ENCODE results near the gene ACKR1.
A peak's percentile ranks its signal among the peaks of the same experiment; 100 is the strongest.

The ACKR1 gene

DNA sequence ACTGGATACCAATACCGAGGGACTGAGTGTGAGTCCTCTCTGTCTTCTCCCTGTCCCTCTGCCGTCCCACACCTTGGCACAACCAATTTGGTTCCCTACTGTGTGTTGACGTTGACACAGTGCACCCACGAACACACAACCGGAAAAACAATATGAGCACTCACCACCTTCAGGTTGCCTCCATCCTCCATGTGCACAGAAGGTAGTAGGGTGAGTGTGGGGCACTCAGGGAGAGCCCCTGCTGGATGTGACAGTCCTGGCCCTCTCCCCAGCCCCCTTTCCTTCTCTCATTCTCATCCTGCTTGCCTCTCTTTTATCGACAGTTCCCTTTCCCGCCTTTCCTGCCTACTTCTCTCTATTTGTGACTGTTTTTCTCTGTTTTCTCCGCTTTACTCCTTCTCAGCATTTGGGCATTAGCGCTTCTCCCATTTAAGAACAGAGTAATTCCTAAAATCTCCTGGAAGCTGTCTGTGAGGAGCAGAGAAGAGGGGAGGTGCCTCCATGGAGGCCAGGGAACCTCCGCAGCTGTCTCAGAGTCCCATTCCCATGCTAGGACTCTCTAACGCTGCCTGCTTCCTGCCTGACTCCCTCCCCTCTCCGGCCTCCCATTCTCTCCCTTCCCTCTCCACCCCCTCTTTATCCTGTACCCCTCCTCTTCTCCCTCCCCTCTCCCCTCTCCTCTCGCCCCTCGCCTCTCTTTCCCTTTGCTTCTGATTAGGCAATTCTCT is 16.9 kb upstream of the ACKR1 start:
- no peak for DNase-seq

GRCh38 chr1:159188375-159188788 is 16.3 kb upstream of the ACKR1 start:
- peak; percentile 86 for DNase-seq

DNA sequence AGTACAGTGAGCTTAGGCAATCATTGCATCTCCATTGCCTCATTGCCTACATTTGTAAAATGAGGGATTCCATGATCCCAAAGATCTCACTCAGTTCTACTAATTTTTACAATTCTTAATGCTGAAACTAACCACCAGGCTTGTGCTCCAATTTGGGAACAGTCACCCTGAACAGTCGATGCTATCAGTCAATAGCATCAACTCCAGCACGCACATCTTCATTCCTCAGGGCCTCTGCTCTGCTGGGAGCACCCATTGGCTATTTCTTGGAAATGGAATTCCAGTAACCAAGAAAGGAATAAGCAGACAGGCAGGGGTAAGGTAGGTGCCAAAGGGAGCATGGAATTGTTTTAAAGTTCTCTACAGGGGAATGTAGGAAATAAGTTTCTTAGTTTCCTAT is 14.2 kb upstream of the ACKR1 start:
- DNase-seq, result no peak

DNA sequence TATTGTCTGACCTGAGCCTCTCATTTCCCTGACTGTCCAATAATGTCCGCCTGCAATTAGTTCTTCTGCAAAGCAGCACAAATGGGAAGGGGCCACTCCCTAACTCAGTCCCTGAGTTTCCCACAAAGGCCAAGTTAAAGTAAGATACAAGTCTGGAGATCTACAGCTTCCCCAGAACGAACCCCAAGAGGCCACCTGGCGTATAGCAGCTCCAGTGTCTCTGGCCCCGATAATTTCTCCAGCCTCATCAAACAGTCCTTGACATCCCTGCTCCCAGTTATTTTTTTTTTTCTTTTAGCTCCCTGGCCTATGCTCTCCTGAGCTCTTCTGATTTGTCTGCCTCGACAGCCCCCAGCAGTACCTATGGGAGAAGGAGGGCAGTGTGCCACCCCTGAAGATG is 8.1 kb upstream of the ACKR1 start:
- no peak for DNase-seq

- peak; percentile 79 for DNase-seq
Observed at GRCh38 chr1:159197561-159198557, 6.8 kb upstream of the ACKR1 start.

DNA sequence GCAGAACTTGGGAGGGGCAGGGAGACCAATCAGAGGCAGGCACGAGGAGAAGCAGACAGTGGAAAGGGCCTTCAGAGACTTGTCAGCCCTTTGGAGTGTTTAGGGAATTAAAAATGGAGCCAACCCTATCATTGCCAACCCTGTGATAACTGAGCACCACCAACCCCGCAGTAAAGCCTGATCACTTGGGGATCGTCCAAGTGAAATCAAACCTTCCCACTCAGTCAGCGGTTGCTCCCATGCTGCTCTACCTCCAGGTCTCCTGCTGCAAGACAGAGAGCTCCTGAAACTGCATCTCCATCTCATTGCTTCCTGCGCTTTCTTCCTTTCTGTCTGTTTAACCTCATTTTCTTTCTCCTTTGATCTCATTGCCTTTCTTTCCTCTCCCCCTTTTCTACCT is 4.8 kb upstream of the ACKR1 start:
- DNase-seq, result no peak

DNA sequence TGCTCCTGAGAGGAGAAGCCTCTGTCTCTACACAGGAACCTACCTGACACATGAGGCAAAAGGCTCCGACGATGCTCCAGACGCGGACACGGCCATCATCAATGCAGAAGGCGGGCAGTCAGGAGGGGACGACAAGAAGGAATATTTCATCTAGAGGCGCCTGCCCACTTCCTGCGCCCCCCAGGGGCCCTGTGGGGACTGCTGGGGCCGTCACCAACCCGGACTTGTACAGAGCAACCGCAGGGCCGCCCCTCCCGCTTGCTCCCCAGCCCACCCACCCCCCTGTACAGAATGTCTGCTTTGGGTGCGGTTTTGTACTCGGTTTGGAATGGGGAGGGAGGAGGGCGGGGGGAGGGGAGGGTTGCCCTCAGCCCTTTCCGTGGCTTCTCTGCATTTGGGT is 3.9 kb upstream of the ACKR1 start:
- no peak for DNase-seq

DNA sequence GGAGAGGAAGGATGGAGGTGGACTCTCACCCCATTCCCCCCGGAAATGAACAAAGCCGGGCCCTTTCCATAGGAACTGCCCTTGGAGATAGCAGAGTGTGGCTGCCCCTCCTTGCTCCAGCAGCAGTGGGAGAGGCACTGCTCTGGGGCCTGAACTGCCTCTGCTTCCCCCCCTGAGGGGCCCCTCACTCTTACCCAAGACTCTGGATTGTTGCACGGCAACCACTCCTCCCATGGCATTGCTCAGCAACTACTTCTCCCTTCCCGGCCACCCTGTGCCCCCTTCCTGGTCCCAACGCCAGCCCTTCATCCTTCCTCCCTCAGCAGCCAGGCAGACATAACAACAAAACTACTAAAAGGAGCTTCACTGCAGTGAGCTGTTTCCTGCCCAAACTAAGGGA is 3.0 kb upstream of the ACKR1 start:
- no peak for DNase-seq

- no peak for DNase-seq
Observed at GRCh38 chr1:159203610-159204009, 1.1 kb upstream of the ACKR1 start.

DNA sequence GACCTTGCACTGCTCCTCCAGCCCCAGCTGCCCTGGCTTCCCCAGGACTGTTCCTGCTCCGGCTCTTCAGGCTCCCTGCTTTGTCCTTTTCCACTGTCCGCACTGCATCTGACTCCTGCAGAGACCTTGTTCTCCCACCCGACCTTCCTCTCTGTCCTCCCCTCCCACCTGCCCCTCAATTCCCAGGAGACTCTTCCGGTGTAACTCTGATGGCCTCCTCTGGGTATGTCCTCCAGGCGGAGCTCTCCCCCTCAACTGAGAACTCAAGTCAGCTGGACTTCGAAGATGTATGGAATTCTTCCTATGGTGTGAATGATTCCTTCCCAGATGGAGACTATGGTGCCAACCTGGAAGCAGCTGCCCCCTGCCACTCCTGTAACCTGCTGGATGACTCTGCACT is 550 bp downstream of the ACKR1 start:
- peak; percentile 40 for DNase-seq

DNA sequence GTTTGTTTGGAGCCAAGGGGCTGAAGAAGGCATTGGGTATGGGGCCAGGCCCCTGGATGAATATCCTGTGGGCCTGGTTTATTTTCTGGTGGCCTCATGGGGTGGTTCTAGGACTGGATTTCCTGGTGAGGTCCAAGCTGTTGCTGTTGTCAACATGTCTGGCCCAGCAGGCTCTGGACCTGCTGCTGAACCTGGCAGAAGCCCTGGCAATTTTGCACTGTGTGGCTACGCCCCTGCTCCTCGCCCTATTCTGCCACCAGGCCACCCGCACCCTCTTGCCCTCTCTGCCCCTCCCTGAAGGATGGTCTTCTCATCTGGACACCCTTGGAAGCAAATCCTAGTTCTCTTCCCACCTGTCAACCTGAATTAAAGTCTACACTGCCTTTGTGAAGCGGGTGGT is 1.4 kb downstream of the ACKR1 start:
- peak; percentile 34 for DNase-seq

- no peak for DNase-seq
Observed at GRCh38 chr1:159207080-159207479, 2.4 kb downstream of the ACKR1 start.

- DNase-seq, result peak; percentile 71
Observed at GRCh38 chr1:159207774-159208173, 3.1 kb downstream of the ACKR1 start.

DNA sequence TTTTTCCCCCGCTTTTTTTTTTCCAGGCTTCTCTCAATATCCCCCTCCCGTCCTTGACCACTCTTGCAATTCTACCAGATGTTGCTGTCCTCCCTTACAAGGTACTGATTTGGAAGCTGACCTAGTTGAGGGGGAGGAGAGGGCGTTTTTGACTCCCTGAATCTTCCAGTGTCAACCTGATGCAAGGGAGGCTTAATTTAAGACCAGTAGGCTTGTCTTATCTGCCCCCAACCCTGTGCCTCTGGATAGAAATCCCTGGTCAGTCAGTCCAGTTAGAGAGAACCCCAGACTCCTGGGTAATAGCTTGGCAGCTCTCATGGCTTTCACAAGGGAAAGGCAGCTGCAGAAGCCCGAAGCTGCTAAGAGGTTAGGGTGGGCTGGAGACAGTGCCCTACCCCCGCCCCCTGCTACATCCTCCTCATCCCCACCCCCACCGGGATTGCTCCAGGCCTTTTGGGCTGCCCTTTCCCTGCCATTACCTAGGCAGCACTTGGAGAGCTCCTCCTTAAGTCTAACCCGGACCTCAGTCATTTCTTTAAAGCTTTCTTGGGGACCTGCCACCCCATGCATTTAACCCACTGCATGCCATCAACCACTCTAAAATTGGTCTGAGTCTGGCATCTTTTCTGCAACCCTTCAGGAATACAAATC is 3.6 kb downstream of the ACKR1 start:
- DNase-seq, result peak; percentile 69

- no peak for DNase-seq
Observed at GRCh38 chr1:159209061-159209460, 4.4 kb downstream of the ACKR1 start.

DNA sequence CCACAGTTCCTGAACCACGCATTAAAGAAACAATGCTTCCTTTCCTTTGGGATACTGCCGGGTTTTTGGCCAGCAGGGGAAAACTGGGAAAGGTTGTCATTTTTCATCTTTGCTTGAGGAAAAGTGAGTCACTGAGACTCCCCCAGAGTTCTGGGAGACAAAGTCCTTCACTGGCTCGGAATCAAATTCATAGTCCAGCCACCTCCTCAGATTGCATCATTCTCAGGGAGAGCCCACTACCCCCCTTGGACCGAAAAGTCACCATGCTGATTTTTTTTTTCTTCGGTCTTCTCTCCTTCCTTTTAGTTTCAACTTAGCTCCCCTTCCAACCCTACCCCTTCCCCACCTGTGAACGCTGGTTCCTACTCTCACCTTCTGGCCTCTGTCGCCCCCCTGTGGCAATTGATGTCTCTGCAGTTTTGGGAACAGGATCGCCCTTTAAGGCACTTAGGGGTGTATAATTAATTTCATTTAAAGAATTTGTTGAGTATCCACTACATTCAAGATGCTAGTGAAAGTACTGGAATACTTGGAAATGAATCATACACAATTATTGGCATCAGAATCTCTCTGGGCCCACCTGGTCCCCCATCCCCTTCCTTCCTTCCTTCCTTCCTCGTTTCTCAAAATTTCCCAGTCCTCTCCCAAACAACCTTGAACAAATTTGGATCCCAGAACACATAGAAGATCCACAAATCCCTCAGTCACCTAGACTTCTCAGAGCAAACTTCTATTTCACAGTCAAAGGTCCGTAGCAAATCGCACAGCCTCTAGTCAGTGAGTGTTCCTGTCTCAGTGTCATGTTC is 6.9 kb downstream of the ACKR1 start:
- DNase-seq, result peak; percentile 64

DNA sequence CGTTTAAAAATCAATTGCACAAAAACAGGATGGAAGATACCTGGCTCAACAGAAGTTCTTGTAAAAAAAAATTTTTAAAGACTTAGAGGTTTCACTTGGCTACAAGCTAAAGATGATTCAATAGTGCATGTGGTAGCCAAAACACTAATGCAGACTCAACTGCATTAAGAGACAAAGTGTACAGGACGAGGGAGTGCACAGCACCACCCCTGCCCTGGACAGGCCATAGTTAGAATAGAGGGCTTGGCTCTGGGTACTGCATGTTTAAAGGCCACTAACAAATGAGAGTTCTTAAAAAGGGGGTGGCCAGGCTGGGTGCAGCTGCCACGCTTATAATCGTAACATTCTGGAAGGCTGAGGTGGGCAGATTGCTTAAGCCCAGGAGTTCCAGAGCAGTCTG is 7.9 kb downstream of the ACKR1 start:
- DNase-seq, result no peak

DNA sequence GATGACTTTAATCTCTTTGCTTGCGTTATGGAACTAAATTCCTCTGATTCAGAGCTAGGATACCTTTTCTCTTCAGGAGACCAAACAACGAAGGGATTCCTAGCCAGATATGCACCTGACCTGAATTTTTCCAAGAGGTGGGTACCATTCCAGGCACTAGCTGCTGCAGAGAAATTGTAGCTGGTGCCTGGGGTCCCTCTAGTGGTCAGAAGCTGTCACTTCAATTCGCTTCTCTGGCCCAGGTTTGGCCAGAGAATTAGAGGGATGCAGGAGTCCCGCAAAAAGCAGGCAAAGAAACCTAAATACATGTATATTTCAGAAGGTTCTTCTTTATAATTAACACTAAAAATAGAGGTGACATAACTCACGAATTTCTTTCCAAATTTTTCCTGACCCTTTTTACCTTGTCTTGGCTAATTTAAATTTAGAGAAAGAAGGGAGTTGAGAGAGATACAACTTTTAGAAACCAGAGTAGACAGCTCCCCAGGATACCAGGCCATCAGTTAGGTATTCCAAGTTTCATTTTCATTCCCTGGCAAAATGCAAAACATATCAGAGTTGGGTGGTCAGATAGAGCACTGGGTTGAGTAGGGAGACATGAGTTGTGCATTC is 9.6 kb downstream of the ACKR1 start:
- DNase-seq, result peak; percentile 69

DNA sequence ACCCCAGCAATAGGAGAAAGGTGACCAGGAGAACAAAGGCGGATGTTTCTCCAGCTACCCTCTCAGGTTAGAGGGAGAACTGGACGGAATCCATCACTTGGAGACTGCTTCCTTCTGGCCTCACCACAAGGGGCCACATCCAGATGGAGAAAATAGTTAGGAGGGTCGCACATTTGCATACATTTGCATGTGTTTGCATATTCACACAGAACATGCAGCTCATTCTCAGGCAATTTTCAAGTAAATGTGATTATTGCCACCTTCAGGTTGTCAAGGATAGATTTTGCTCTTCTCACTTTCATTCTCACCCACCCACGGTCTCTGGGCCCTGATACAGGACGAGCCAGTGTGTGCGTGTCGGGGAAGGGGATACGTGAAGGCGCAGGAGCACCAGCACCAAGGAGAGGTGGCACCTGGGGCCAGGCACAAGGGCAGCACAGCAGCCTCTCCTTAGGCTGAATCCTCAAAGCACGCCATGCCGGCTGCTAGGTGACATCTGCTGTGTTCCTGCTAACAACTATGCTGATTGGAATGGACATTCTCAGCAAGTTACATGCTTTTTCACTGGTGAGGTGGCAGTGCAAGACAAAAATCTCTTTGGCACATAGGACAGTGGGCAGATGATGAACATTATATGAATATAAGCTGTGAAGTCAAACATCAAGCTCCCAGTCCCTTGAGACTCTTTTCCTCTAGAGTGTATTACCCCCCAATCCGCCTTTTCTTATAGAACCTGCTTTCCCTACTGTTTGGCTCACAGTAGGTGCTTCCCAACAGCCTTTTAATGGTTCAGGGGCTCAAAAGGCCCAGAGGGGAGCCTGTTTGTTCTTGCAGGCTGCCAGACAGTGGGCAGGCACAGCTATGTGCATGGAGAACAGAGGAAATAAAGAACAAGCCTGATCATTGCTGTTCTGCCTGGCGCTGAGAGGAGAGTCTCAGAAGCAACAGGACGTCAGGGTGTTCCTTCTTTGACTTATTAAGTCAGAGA is 14.3 kb downstream of the ACKR1 start:
- no peak for DNase-seq

DNA sequence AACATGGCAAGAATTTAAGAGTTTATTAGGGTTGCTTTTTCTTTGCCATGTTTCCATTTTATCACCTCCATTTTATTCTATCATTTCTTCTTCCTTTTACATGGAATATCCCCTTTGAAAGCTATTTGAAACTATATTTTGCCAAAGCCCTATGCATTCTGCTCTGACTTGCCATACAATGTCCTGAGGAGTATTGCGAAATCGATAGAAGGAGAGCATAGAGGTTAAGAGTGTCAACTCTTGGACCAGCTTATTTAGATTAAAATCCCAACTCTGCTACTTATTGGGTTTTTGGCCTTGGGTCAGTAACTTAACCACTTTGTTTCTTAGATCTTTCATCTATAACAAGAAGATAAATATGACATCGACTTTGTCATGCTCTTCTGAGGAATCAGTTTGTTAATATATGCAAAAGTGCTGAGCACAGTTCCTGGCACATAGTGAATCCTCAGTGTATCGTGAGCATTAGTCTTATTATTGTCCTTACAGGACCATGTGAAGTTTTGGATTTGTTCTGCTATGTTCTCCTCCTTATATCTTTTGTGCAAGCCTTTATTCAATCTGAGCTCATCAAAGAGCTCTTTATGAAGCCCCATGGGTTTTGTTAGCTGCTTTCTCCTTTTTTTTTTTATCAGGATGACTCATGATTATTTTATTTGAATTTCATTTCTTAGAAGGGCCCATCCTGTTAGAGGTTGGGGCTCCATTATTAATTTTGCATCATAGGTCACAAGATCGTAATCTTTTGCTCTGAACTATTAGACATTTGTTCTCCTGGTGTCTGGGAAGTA is 17.6 kb downstream of the ACKR1 start:
- DNase-seq, result no peak

Measured in retina (tissue), 1 donor.